GM19455 (cell line): ENCODE data around the gene GCAT.

Source experiments
- ATAC-seq: cut with Tn5 transposase; IDR thresholded peaks from one replicate; pipeline ENCODE4 v1.9.1; 2021; ENCODE audit not compliant: unreplicated experiment

The GCAT gene

GRCh38 chr22:37809672-37810333 is 2.1 kb downstream of the GCAT start:
- ATAC-seq: no peak

GRCh38 chr22:37811867-37812266 is 4.1 kb downstream of the GCAT start:
- ATAC-seq: no peak

- ATAC-seq: no peak
Measured at GRCh38 chr22:37812869-37813678, 5.3 kb downstream of the GCAT start.

GRCh38 chr22:37815593-37815992 is 7.9 kb downstream of the GCAT start:
- ATAC-seq: no peak

DNA sequence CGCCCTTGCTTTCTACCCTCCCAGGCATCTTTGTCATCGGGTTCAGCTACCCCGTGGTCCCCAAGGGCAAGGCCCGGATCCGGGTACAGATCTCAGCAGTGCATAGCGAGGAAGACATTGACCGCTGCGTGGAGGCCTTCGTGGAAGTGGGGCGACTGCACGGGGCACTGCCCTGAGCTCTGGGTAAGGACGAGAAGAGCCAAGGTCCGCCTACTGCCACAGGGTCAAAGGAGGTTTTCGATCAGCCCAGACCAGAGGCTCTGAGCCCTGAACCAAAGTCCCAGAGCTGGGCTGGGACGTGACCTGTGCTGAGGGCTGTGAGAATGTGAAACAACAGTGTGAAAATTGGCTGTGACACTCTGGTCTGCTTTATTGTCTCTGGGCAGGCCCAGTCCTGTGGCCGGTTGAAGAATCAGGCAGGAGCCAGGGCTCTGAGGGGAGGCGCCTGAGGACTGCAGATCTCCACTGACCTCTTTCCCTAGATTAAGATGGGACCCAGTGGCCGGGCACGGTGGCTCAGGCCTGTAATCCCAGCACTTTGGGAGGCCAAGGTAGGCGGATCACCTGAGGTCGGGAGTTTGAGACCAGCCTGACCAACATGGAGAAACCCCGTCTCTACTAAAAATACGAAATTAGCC is 8.9 kb downstream of the GCAT start:
- no peak for ATAC-seq

DNA sequence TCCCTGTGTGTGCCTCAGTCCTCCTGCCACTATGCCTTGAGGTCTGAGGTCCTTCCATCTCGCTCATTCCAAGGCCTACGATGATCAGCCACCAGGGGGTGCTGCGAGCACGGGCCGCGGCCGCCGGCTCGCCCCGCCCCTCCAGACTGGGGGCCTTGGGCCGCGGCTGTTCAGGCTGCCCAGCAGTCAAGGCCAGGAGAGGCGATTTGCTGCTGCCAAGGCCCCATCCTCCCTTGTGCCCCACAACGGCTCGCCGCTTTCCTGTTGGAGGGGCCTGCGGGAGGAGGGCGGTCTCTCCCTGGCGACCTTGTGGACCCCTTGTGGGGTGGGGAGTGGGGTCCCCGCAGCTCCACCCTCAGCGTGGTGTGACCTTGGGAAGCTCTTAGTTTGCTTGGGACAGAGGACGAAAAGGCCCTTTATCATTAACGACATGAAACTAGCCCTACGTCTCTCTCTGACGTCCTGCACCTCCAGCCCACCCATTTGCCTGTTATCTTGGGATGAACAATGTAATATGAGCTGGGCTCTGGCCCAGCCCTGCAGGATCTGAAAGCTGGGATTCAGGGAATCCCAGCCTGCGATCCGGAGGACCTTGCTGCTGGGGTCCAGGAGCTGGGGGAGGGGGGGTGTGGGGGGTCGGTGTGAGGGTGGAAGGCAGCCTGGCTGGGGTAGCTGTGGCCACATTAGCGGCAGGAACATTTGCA is 10.1 kb downstream of the GCAT start:
- no peak for ATAC-seq

- ATAC-seq: no peak
Measured at GRCh38 chr22:37818409-37819104, 10.8 kb downstream of the GCAT start.

GRCh38 chr22:37819105-37819433 is 11.3 kb downstream of the GCAT start:
- ATAC-seq: no peak

DNA sequence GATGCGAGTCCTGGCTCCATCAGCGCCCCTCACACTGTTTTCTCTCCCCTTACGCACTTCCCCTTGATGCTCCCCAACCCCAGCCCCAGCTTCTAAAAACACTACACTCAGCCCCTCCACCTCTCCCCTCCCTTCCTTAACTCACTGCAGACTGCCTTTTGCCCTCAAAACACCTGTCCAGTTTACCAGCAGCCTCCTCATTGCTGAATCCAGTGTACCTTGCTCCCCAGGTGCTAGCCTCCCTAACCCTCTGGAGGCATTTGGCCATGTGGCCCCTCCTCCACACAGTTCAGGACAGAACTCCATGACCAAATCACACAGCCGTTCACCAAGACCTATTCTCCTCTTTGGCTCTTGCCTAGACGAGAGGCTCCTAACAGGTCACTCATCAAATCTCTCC is 12.6 kb downstream of the GCAT start:
- ATAC-seq: no peak

- ATAC-seq: no peak
Measured at GRCh38 chr22:37822079-37822833, 14.5 kb downstream of the GCAT start.

DNA sequence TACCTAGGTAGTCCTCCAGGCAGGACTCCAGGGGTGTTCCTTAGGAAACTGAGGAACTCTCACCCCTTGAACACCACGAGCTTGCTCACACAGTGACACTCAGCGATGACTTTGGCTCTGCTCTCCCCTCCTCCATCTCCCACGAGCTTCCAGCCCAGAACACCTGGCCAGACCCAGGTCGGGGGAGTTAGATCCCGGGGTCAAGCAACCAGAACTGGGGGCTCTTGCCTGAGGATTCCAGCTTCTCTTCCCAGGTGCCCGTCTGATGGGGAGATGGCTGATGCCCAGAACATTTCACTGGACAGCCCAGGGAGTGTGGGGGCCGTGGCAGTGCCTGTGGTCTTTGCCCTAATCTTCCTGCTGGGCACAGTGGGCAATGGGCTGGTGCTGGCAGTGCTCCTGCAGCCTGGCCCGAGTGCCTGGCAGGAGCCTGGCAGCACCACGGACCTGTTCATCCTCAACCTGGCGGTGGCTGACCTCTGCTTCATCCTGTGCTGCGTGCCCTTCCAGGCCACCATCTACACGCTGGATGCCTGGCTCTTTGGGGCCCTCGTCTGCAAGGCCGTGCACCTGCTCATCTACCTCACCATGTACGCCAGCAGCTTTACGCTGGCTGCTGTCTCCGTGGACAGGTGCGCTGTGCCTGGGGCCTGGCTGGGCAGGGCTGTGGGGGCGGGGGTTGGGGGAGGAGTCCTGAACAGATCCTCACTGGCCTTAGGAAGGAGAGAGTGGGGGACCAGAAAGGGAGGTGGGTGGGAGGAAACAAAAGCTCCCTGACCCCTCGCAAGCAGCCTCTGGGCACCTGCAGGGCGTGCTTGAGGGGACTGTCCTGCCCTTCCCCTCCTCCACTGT is 15.6 kb downstream of the GCAT start, which contains the start of gene GALR3:
GALR3 (plus strand) TSS at position 249 of the 852 bp plus-strand sequence; CDS start at position 274, 25 bp downstream.
- ATAC-seq: no peak

DNA sequence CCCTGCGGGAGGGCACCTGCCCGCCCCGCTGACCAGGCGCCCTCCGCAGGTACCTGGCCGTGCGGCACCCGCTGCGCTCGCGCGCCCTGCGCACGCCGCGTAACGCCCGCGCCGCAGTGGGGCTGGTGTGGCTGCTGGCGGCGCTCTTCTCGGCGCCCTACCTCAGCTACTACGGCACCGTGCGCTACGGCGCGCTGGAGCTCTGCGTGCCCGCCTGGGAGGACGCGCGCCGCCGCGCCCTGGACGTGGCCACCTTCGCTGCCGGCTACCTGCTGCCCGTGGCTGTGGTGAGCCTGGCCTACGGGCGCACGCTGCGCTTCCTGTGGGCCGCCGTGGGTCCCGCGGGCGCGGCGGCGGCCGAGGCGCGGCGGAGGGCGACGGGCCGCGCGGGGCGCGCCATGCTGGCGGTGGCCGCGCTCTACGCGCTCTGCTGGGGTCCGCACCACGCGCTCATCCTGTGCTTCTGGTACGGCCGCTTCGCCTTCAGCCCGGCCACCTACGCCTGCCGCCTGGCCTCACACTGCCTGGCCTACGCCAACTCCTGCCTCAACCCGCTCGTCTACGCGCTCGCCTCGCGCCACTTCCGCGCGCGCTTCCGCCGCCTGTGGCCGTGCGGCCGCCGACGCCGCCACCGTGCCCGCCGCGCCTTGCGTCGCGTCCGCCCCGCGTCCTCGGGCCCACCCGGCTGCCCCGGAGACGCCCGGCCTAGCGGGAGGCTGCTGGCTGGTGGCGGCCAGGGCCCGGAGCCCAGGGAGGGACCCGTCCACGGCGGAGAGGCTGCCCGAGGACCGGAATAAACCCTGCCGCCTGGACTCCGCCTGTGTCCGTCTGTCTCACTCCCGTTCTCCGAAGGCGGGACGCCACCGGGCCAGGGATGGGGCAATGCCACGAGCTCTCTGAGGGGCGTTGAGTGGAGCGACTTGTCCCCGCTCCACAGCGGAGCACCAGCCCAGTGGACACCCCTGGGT is 17.2 kb downstream of the GCAT start:
- no peak for ATAC-seq

- ATAC-seq: no peak
Measured at GRCh38 chr22:37827056-37827455, 19.3 kb downstream of the GCAT start.

DNA sequence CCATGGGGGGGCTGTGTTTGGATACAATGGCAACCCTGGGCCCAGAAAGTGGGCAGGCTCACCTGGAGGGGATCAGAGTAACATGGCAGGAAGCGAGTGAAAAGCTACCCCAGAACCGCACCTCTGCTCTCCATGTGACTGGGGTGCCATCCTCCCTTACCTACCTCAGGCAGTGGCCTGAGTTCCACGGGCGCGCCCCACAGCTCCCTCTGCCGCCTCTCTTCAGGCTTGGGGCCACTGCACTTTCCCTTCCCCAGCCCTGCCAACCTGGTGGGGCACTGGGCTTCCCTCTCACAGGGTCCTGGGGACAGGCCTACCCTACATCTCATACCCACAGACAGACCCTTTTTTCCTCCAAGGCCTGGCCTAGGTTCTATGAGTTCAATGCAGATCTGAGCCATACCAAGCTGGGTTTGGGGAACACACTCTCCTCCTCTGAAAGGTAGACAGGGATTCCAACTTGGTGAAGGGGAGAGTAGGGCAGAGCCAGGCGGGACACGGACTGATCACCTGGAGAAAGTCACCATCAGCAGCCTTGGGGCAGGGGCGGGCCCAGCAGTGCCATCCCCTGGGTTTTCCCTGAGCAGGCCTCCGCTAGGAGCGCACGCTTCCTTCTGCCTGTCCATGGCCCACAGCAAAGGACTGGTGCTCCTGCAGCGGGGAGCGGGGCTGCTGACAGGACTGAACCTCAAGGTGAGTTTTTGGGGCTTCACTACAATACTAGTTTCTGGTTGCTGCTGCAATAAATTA is 22.5 kb downstream of the GCAT start:
- ATAC-seq: no peak

DNA sequence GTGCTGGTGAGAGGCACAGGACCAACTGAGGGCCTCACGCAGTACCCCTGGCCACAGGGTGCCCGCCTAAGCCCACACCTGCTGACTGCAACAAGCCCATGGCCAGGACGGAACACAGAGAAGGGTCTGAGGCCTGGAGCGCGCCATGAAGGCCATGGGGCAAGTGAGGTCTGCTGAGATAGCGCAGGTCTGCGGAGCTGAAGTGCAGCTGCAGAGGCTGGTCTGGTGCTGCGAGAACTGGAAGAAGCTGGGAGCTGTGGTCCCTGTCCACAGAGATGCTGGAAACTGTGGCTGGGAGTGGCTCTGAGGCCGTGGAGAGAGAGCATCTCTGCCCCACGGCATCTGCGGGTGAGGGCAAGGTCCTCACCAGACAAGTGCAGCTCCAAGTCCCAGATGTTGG is 23.7 kb downstream of the GCAT start:
- no peak for ATAC-seq

GRCh38 chr22:37832022-37832857 is 24.5 kb downstream of the GCAT start:
- ATAC-seq: no peak
